RKO (cell line): Measurements from ENCODE around the gene TBC1D2.
"Not testable (repeated sequence)": the region's sequence is repeated elsewhere in the genome, so short reads cannot be mapped to it uniquely, and the experiment has no call there.

Experiments
- DNase-seq: peaks from one replicate; pipeline ENCODE4 v3.0.0-alpha.2; 2016; ENCODE audit warnings: low spot score

TBC1D2 gene

DNA sequence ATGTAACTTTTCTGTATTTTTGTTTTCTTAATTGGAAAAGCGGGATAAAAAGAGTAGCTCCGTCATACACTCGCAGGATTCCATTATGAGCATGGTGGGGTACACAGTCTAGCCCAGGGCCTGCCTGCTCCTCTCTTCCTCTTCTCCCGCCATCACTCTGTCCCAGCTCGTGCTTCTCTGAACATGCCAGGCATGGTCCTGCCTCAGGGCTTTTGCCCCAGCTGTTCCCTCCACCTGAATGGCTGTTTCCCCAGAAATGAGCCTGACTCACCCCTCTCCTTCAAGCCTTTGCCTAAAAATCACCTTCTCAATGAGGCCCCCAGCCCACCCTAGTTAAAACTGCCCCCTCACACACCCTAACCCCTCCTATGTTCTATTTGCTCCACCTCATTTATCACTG, 67.5 kb downstream of the TBC1D2 start:
- no peak for DNase-seq

DNA sequence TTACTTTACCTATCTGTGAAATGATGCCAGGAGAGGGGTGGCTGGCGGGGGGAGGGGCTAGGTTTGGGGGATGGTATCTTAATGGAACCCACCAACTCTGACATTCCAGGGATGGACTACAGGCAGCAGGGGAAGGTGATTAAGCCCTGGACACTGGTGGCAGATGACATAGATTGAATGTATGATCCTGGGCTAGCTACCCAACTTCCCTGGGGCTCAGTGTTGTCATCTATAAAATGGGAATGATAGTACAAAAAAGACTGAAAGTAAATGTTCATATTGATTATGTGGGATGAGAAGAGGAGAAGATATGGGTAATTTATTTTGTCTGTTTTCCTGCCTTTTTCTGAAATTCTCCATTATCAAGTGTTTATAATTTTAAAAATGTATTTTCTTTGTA, 69.2 kb downstream of the TBC1D2 start:
- DNase-seq: no peak

DNA sequence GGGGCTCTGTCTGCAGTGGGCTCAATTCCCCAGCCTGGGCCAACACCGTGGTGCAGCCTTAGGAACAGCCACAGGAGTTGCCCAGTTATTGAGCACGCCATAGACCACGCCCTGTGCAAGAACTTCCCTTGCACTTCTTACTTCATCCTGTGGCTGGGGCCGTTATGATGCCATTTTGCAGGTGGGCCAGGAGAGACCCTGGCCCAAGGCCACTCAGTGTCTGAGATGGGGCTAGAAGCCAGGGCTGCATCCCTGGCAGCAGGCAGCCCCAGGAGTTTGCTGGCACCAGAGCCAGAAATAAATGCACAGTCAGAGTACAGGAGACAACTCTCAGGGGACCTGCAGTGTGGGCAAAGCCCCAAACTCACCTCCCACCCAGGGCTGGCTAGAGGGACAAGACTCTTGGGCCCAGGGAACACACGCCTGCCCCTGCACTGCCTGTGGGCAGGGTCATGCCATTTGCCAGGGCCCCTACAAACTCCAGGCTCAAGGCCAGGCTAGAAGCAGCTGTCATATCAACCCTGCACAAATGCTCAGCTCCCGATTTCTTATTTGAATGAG, 69.8 kb downstream of the TBC1D2 start:
- DNase-seq: no peak

DNA sequence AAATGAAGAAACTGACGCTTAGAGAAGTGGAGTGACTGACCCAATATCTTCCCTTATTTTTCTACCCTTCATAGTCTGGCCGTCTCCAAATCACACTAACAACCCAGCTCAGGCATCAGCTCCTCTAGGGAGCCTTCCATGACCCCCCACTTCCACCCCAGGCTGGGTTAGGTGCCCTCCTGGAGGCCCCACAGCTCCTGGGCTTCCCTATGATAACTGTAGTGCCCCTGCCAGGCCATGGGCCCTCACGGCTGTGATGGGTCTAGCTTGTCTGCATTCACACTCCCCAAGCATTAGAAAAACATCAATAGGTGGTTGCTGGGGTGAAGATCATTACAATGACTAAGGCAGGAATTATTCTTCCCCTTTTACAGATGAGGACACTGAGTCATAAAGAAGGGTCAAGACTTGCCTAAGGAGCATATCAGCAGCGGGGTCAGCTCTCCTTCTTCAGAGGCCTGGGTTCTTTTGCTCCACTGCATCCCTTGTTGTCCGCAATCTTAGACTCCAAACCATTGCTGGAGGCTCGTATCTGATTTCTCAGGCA, 70.4 kb downstream of the TBC1D2 start:
- no peak for DNase-seq

DNA sequence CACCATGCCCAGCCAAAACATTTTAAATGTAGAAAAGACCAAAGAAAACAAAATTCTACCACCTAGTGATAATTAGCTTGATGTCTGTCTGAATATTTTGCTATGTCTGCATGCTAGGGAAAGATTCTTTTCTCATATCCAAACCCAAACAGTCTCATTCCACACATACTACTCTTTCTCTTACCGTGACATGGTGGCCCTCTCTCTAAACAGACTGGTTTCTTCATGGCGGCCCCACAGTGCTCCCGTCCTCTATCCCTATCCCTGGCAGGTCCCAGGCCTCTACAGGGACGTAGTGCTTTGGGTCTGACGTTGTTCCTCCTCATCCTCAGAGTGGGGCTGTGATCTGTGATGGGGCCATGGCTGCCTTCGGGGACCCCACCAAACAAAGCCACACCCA, 71.1 kb downstream of the TBC1D2 start:
- no peak for DNase-seq

- no peak for DNase-seq
These were observed 72.4 kb downstream of the TBC1D2 start for GRCh38 chr9:98182889-98183599.

GRCh38 chr9:98182069-98182820, 73.2 kb downstream of the TBC1D2 start:
- no peak for DNase-seq

DNA sequence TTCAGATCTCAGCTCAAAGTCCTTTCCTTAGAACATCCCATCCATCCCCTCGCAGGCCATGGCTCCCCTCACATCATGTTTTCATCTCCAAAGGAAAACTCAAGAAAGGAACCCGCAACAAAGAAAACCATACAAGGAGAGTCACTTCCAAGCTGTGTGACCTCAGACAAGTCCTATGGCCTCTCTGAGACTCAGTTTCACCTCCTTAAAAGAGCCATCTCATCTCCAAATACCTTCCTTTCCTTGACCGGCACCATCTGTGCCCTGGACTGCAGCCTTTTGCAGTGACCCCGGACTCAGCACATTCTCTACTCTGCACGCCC, 73.7 kb downstream of the TBC1D2 start:
- DNase-seq: no peak

GRCh38 chr9:98180996-98181395, 74.5 kb downstream of the TBC1D2 start:
- DNase-seq: no peak

DNA sequence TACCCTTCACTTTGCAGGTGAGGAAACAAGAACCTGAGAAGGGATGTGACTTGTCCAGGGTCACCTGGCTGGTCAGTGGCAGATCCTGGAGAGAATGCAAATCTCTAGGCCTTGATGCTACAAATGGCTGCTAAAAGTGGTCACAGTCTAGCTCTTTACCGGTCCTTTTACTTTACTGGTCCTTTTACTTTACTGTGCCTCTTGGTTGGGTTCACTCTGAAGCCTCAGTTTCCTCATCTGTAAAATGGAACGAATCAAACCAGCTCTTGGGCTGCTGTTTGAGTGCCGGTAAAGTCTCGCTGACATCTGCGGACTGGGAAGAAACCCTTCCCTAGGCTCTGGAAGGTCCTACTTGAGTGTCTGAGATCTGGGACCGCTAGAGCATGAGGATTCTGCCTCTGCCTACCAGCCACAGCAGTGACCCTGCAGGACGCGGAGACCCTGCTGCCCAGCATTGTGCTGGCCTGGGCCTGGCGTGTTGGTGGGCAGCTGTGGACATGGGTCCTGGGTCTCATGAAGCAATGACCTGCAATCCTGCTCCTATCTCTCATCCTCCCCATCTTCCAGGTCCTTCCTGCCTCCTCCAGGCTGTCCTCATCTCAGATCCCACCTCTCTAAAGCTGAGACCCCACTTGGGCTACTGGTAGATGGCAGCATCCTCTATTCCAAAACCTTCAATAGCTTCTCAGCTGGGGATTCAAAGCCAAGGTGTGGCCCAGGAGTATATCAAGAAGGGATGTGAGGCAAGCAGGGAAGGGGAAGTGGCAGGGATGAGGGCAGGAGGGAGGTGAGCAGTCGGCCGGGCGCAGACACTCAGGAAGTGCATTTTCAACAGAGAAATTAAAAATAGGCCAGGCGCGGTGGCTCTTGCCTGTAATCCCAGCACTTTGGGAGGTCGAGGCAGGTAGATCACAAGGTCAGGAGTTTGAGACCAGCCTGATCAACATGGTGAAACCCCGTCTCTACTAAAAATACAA, 76.3 kb downstream of the TBC1D2 start:
- no peak for DNase-seq

DNA sequence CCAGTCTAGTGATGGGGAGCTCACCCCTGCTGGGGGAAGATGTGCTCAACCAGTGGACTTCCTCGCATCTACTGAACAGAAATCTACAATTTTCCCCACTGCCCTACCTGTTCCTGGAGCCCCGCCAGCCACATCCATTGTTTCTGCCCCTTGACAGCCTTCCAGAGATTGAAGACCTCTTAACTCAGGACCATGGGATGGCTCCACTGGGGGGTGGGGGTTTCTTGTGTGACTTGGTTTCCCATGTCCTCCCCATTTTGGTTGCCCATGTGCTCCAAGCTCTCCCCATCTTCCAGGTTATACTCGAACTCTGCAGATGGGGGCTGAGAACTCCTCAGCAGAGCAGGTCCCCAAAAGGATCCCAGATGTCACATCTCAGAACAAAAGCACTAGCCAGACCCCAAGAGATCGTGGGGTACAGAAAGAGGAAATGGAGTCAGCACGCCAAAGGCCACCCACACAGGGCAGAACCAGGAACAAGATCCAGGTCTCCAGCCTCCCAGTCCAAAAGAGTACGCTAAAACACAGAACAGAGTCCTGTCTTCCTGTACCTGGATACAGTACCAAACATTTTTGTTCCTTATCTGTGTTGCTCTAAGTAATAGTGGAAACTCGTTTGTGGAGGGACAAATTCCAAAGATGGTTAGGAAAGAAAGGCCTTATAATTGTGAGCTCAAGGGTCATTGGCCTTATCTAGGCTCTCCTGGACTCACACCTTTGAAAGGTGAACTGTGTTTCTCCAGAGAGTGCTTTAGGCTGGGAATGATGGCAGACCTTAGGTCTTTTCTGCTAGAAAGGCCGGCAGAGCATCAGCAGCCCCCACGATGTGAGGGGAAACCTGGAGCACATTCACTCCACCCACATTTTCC, 78.8 kb downstream of the TBC1D2 start:
- no peak for DNase-seq

DNA sequence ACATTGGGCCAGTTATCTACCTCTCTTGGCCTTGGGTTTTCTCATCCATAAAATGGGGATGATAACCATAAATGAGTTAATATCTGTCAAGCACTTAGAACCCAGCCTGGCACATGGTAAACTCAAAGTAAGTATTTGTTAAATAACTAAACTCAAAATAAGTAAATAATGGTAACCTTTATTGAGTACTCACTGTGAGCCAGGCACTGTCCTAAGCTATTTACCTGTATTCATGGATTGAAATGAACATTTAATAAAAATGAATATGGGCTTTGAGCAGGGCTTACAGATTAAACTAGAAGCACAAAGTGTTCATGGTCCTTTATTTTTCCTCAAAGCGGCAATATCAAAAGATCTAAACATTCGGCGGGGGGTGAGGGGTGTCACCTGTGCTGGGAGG, 79.7 kb downstream of the TBC1D2 start:
- no peak for DNase-seq

DNA sequence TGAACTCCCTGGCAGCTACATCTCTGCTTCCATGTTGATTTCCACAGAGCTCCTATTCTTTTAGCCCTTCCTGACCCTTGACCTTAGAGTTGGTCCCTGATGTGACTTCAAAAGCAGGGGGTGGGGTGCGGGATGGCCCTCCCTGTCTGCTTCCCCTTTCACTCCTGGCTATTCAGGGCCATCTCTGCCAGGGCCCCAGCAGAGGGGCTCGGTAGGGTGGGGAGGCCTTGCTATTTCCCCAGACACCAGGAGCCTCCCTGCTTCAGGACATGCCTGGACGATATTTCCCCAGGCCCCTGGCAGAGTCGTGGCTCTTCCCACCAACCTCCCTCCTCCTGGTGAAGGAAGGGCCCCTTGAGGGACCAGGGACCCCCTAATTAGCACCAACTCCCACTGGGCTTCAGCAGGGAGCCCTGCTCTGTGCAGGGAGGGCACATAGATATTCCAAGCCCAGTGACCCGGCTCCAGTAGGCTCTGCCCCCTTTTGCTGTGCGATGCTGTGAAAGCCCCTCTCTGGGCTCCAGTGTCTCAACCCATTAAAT, 80.3 kb downstream of the TBC1D2 start:
- DNase-seq: no peak

GRCh38 chr9:98174502-98174918, 80.9 kb downstream of the TBC1D2 start:
- DNase-seq: not testable (repeated sequence)

GRCh38 chr9:98173181-98173580, 82.3 kb downstream of the TBC1D2 start:
- DNase-seq: no peak

DNA sequence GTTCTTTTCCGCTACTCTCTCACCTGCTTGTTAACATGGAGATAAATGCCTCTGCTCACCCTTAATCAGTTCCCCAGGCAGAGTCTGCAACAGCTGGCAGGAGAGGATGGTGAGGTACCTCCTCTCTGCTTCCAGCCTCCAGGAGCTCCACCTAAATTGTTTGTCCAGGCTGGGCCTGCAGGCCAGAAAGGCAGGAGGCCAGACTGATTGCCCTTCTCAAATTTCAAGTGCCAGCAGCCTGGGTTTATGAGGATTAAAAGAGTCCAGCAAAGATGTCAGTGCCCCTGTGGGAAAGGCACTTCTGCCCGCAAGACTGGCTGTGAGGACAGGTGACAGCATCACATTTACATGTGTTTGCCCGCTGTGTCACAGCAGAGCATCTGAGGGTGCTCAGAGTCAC, 82.8 kb downstream of the TBC1D2 start:
- DNase-seq: no peak

DNA sequence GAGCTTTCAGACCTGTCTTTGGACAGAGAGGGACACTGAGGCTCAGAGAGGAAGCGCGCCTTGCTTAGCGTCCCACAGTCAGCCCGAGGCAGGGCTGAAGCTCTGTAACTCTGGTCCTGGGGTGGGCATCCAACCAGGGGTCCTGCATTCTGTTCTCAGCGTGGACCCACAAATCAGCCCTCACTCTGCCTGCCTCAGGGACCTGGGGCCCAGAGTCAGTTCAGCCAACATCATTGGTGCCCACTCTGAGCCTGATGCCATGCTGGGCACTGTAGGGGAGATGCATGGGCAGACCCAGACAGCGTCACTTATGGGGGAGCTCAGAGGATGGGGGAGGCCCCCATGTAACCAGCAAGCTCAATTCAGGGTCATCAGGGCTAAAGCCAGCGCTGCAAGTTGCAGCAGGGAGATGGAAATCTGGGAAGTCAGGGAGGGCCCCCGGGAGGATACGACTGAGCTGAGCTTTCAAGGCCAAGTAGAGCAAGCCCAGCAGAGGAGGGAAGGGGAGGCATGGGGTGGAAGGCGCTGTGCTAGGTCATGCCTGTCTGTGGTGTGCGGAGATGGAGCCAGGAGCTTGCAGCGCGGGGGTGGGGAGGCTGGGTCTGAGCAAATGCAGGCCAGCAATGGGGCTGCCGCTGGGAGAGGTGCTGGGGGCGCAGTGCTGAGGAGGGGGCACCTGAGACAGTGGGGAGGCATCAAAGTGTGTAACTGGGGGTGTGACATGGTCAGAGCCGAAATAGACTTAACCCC, 84.1 kb downstream of the TBC1D2 start:
- no peak for DNase-seq

GRCh38 chr9:98168941-98169488, 86.4 kb downstream of the TBC1D2 start:
- DNase-seq: no peak

GRCh38 chr9:98168153-98168780, 87.2 kb downstream of the TBC1D2 start:
- DNase-seq: no peak
